Parathyroid adenoma (tissue), 2 donors: Measurements from ENCODE around the gene TNFRSF25.

Source experiments
- H2AFZ ChIP-seq: fragments of 300-600 bp; sonication (generic); one replicate; pipeline ENCODE4 v1.7.0; 2017; ENCODE audit warnings: antibody characterized with exemption, mild to moderate bottlenecking
- H3K27ac ChIP-seq: fragments of 300-600 bp; sonication (generic); one replicate; pipeline ENCODE4 v1.7.0; 2017
- H3K27me3 ChIP-seq: fragments of 300-600 bp; sonication (generic); one replicate; pipeline ENCODE4 v1.7.0; 2017; ENCODE audit warnings: low read length; ENCODE audit not compliant: control insufficient read depth, insufficient read depth
- H3K36me3 ChIP-seq: fragments of 300-600 bp; sonication (generic); one replicate; pipeline ENCODE4 v1.7.0; 2017; ENCODE audit warnings: low read length; ENCODE audit not compliant: control insufficient read depth, insufficient read depth
- H3K4me1 ChIP-seq: fragments of 300-600 bp; sonication (generic); one replicate; pipeline ENCODE4 v1.7.0; 2017; ENCODE audit warnings: control low read depth
- H3K4me2 ChIP-seq: fragments of 300-600 bp; sonication (generic); one replicate; pipeline ENCODE4 v1.7.0; 2017; ENCODE audit warnings: low read length
- H3K4me3 ChIP-seq: fragments of 300-600 bp; sonication (generic); one replicate; pipeline ENCODE4 v1.7.0; 2017; ENCODE audit warnings: low read depth, low read length
- H3K79me2 ChIP-seq: fragments of 300-600 bp; sonication (generic); one replicate; pipeline ENCODE4 v1.7.0; 2017; ENCODE audit warnings: control low read depth
- H3K9ac ChIP-seq: fragments of 300-600 bp; sonication (generic); one replicate; pipeline ENCODE4 v1.7.0; 2017; ENCODE audit warnings: mild to moderate bottlenecking
- H3K9me3 ChIP-seq: fragments of 300-600 bp; sonication (generic); one replicate; pipeline ENCODE4 v1.7.0; 2017; ENCODE audit warnings: low read length; ENCODE audit not compliant: control insufficient read depth
- CTCF ChIP-seq: fragments of 300-600 bp; sonication (generic); IDR thresholded peaks from one replicate; pipeline ENCODE4 v1.7.0; 2017; ENCODE audit warnings: antibody characterized with exemption, mild to moderate bottlenecking
- donor health status: primary hyperparathyroidism.

The TNFRSF25 gene

GRCh38 chr1:6475381-6476133 is 9.6 kb upstream of the TNFRSF25 start:
- H3K9me3 ChIP-seq, result no peaks in the 10 kb centered on the region
- H3K27ac ChIP-seq, result no peak overlapping the region
- no peak overlapping the region for H3K4me2 ChIP-seq
- H3K9ac ChIP-seq, result no peak overlapping the region
- no peak overlapping the region for H2AFZ ChIP-seq
- no peaks in the 10 kb centered on the region for H3K36me3 ChIP-seq
- H3K79me2 ChIP-seq, result no peaks in the 10 kb centered on the region
- TF ChIP-seq CTCF, result peak; percentile 75
- peaks cover 7% of the 10 kb centered on the region for H3K4me1 ChIP-seq
- no peak overlapping the region for H3K4me3 ChIP-seq
- H3K27me3 ChIP-seq, result no peaks in the 10 kb centered on the region

GRCh38 chr1:6474815-6475282 is 8.9 kb upstream of the TNFRSF25 start:
- H3K27me3 ChIP-seq, result no peaks in the 10 kb centered on the region
- no peak overlapping the region for H3K27ac ChIP-seq
- TF ChIP-seq CTCF, result no peak
- no peak overlapping the region for H3K9ac ChIP-seq
- no peaks in the 10 kb centered on the region for H3K9me3 ChIP-seq
- no peaks in the 10 kb centered on the region for H3K79me2 ChIP-seq
- no peaks in the 10 kb centered on the region for H3K36me3 ChIP-seq
- H3K4me2 ChIP-seq, result no peak overlapping the region
- H3K4me1 ChIP-seq, result peaks cover 7% of the 10 kb centered on the region
- H2AFZ ChIP-seq, result no peak overlapping the region
- H3K4me3 ChIP-seq, result no peak overlapping the region

GRCh38 chr1:6473974-6474814 is 8.2 kb upstream of the TNFRSF25 start:
- Histone ChIP-seq H2AFZ (no peak overlapping the region), H3K4me1 (peaks cover 7% of the 10 kb centered on the region), H3K27me3 (no peaks in the 10 kb centered on the region), H3K36me3 (no peaks in the 10 kb centered on the region), H3K9me3 (no peaks in the 10 kb centered on the region), H3K79me2 (no peaks in the 10 kb centered on the region), H3K4me3 (no peak overlapping the region), H3K9ac (no peak overlapping the region), H3K4me2 (no peak overlapping the region), H3K27ac (no peak overlapping the region)
- TF ChIP-seq CTCF, result no peak

GRCh38 chr1:6473156-6473555 is 7.2 kb upstream of the TNFRSF25 start:
- Histone ChIP-seq H3K79me2 (no peaks in the 10 kb centered on the region), H3K36me3 (no peaks in the 10 kb centered on the region), H3K9ac (no peak overlapping the region), H3K9me3 (no peaks in the 10 kb centered on the region), H3K4me2 (no peak overlapping the region), H3K4me1 (peaks cover 7% of the 10 kb centered on the region), H3K27ac (no peak overlapping the region), H3K4me3 (no peak overlapping the region), H2AFZ (no peak overlapping the region), H3K27me3 (no peaks in the 10 kb centered on the region)
- TF ChIP-seq CTCF, result no peak
